ENCODE data around the gene MYO1C.

Gene MYO1C

DNA sequence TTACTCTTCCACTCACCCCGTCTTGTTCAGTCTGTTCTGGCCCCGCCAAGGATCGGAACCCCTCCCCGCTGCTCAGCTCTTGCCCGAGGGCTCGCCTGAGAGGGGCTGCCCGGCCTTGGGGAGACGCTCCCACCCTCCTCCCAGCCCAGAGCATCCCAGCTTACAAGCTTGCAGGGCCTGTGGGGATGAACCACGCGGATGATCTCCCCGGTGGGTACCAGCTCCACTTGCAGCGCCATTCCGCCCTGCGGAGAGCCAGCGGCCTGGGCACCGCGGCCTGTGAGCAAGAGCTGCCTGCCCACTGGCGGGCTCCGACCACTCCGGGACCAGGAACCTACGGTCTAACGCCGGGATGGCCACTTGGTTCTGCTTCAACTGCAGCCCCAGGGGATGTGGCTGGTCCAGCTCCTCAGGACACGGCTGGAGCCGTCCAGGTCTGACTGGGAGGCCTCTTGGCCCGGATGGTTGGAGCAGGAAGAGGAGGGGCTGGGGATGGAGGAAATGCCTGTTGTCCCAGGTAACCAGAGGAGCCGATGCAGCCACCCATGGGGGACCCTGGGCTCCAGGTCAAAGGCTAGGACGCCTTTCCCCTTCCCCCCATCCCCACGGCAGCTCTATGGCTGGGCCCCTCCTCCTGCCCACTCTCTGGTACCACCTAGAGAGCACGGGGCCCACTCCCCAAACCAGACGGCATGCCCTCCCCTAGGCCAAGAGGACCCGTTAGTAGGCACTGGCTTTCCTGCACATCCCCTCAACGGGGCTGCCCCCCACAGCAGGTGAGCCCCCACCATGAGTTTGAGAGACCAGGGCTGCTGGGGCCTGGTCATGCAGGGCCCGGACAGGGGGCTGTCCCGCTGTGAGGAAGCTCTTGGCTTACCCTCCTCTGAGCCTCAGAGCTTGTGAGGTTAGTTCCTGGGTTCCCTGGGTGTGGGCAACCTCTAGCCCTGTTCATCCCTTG lies at the start of gene MYO1C:
MYO1C (minus strand) TSS at position 438 of the 958 bp plus-strand sequence; CDS start at position 239, 199 bp downstream.
- peak within 1 kb of the TSS; percentile 94 for H3K27ac ChIP-seq
- no peak for TF ChIP-seq CTCF (conservative IDR thresholded peaks at IDR 0.05)

DNA sequence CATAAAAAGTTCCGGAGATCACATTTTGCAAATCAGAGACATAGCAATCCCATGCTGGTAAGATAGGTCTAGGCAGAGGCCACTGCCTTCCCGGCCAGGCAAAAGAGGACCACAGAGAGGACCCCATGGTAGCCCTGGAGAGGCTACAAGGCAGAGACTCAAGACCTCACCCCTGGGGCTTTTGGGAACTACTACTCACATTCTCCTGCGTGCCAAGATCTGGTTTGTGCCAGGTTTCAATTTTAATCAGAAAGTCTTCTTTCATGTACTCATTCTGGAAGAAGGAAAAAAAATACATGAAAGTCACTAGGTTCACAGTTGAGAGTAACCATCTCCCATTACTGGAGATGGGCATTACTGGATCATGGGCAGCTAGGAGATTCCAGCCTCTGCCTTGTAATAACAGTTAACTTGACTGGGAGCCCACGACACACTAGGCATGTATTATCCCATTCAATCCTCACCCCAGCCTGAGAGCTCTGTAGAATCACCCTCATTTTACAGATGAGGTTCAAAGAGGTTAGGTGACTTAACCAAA lies 49.0 kb upstream of the MYO1C start:
- no peak overlapping the region for H3K27ac ChIP-seq
- TF ChIP-seq CTCF (conservative IDR thresholded peaks at IDR 0.05): no peak

- no peak for TF ChIP-seq CTCF (conservative IDR thresholded peaks at IDR 0.05)
- H3K27ac ChIP-seq: no peak overlapping the region
These were observed 47.3 kb upstream of the MYO1C start for GRCh38 chr17:1539811-1540210.

DNA sequence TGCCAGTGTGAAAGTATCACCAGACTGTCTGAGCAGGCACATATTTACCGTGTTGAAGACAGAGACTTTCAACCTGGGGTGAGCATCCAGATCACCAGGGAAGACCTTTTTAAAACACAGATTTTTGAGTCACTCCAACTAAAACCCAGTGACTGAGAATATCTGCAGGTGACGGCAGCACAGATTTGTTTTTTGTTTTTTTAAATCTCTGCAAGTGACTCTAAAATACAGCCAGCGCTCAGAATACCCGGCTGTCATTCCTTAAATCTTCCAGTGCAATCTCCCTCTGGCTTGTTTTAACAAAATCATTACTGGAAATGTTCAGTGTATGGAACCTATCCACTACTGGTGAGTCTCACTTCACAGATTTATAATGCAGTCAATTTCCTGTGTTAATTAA lies 43.3 kb upstream of the MYO1C start:
- no peak overlapping the region for H3K27ac ChIP-seq
- TF ChIP-seq CTCF (conservative IDR thresholded peaks at IDR 0.05): no peak

- no peak for TF ChIP-seq CTCF (conservative IDR thresholded peaks at IDR 0.05)
- H3K27ac ChIP-seq: peak overlapping the region; percentile 80; the same call in 1 of the 2 replicates
These were observed 41.3 kb upstream of the MYO1C start for GRCh38 chr17:1533661-1534325.

- TF ChIP-seq CTCF (conservative IDR thresholded peaks at IDR 0.05): peak; percentile 41; the same call in 1 of the 2 replicates
- peak overlapping the region; percentile 80; the same call in 1 of the 2 replicates for H3K27ac ChIP-seq
These were observed 40.5 kb upstream of the MYO1C start for GRCh38 chr17:1532836-1533602.
